GM12878 (cell line): ENCODE data around the gene TMUB1. TPM values are rescaled to one million over a fixed set of nuclear protein-coding genes. Genes with fewer than 3 reads are reported as not detected.

Experiments used
- ATAC-seq: fragments of 200-7000 bp; cut with Tn5 transposase; 3 replicates; pipeline ENCODE4 v1.9.1; 2020; ENCODE audit warnings: mild to moderate bottlenecking, moderate library complexity
- BruUV-seq: library from RNA; stranded (reverse); fragments of 400-500 nt; replicated peaks from 2 replicates; lab custom pipeline; 2021; lab: Mats Ljungman, UMichigan
- CTCF ChIA-PET: fragments of 300-600 bp; sonication (Branson Sonifier 250); formaldehyde crosslinking; extraction: SDS; loops from one replicate; lab custom pipeline; 2021; ENCODE audit warnings: inconsistent platforms; lab: Yijun Ruan, JAX
- POLR2A ChIA-PET: fragments of 350-600 bp; formaldehyde crosslinking; extraction: SDS; loops from one replicate; lab custom pipeline; 2021; ENCODE audit warnings: inconsistent platforms; lab: Charles Lee
- RAD21 ChIA-PET: fragments of 300-600 bp; sonication (Branson Sonifier 250); formaldehyde crosslinking; loops from one replicate; lab custom pipeline; 2023; ENCODE audit warnings: antibody characterized with exemption; ENCODE audit not compliant: unreplicated experiment; lab: Charles Lee
- SMC1A ChIA-PET: fragments of 300-600 bp; sonication (Branson Sonifier 250); formaldehyde crosslinking; loops from one replicate; lab custom pipeline; 2023; ENCODE audit not compliant: unreplicated experiment, uncharacterized antibody; lab: Charles Lee
- DNase-seq: peaks from one replicate; pipeline ENCODE4 v3.0.0-alpha.2; 2011; ENCODE audit warnings: low read depth, low spot score
- FAIRE-seq: peaks from 3 replicates; lab custom pipeline; 2011; peaks lifted over from hg19 to GRCh38; lab: Jason Lieb, UNC
- H2AFZ ChIP-seq: 2 replicates; pipeline ENCODE4 v1.6.0; 2011; ENCODE audit warnings: low read depth, low read length, control low read depth; ENCODE audit not compliant: control insufficient read depth
- H3K27ac ChIP-seq: 2 replicates; pipeline ENCODE4 v1.5.1; 2011; ENCODE audit warnings: control low read depth; ENCODE audit not compliant: control insufficient read depth, insufficient read depth
- H3K27me3 ChIP-seq, 2 experiments: replicated peaks in 1 of 2; 2 replicates each; pipeline versions ENCODE4 v1.6.0 to v1.6.1; 2011; ENCODE audit warnings: low read length in 1 of 2; ENCODE audit not compliant: control insufficient read depth in 2 of 2, insufficient read depth in 2 of 2
- H3K36me3 ChIP-seq, 2 experiments: 2 replicates each; pipeline ENCODE4 v1.5.1; 2011; ENCODE audit warnings: low read length in 1 of 2; ENCODE audit not compliant: control insufficient read depth in 2 of 2, insufficient read depth in 2 of 2
- H3K4me1 ChIP-seq: 2 replicates; pipeline ENCODE4 v1.6.1; 2011; ENCODE audit warnings: mild to moderate bottlenecking, low read length, moderate library complexity, mixed read lengths; ENCODE audit not compliant: control insufficient read depth, insufficient read depth
- H3K4me2 ChIP-seq: 2 replicates; pipeline ENCODE4 v1.6.0; 2011; ENCODE audit warnings: control low read depth; ENCODE audit not compliant: control insufficient read depth, insufficient read depth
- H3K4me3 ChIP-seq: fragments of 200-600 bp; sonication (generic); 2 replicates; pipeline ENCODE4 v1.5.1; 2016
- H3K79me2 ChIP-seq: 2 replicates; pipeline ENCODE4 v1.6.0; 2011; ENCODE audit warnings: low read length; ENCODE audit not compliant: control insufficient read depth, insufficient read depth
- H3K9ac ChIP-seq: 2 replicates; pipeline ENCODE4 v1.8.0; 2011; ENCODE audit warnings: low read length, control low read depth, mixed read lengths; ENCODE audit not compliant: control insufficient read depth, insufficient read depth
- H3K9me3 ChIP-seq: replicated peaks from 3 replicates; pipeline ENCODE4 v1.5.1; 2011; ENCODE audit warnings: mild to moderate bottlenecking, low read length; ENCODE audit not compliant: control insufficient read depth, insufficient read depth
- H4K20me1 ChIP-seq: 2 replicates; pipeline ENCODE4 v1.6.0; 2011; ENCODE audit not compliant: control insufficient read depth, insufficient read depth
- EGR1 ChIP-seq, 2 experiments: IDR thresholded peaks; 1 replicate in 1 of 2; 2 replicates in 1 of 2; pipeline ENCODE4 v1.6.1; 2011 to 2012; ENCODE audit warnings: low read depth in 2 of 2, low read length in 2 of 2, borderline replicate concordance in 1 of 2, mild to moderate bottlenecking in 1 of 2, moderate library complexity in 1 of 2
- RB1 ChIP-seq: fragments of 450-650 bp; formaldehyde crosslinking; IDR thresholded peaks from 2 replicates; pipeline ENCODE4 v1.6.1; 2017; ENCODE audit warnings: mild to moderate bottlenecking, borderline replicate concordance
- SRF ChIP-seq, 2 experiments: IDR thresholded peaks; 2 replicates each; pipeline ENCODE4 v1.6.1; 2011; ENCODE audit warnings: low read depth in 2 of 2, low read length in 2 of 2, mild to moderate bottlenecking in 1 of 2, moderate library complexity in 1 of 2
- TBL1XR1 ChIP-seq: IDR thresholded peaks from 2 replicates; pipeline ENCODE4 v1.6.1; 2012; ENCODE audit warnings: low read depth, low read length, improper control_type of control experiment
- WGBS: methylation state at CpG from one replicate; pipeline ENCODE4 v1.1.6; 2016; ENCODE audit warnings: low lambda C conversion rate; ENCODE audit not compliant: insufficient replicate concordance, insufficient coverage; ENCODE audit errors: missing lambda C conversion rate; 5-methylcytosine and 5-hydroxymethylcytosine counted together
- in situ Hi-C: fragments of 300-500 bp; cut with MboI; formaldehyde crosslinking; loops from 9 replicates; pipeline ENCODE4 v1.14.3; 2018; ENCODE audit warnings: mixed read lengths
- intact Hi-C: fragments of 100-400 bp; cut with micrococcal nuclease; formaldehyde crosslinking; loops from one replicate; pipeline ENCODE4 v1.14.2; 2022; ENCODE audit not compliant: unreplicated experiment
- polyA plus RNA-seq, 11 experiments: library from polyadenylated mRNA; depleted of rRNA in 4 of 11; unstranded in 6 of 11; stranded (reverse) in 5 of 11; fragments of >200 nt; fragmentation: Nextera tagmentation in 4 of 11; fragmentation: Illumina TruSeq in 1 of 11; extraction: Ambion mirVana in 4 of 11; extraction: Trizol in 1 of 11; gene quantifications; 1 replicate in 1 of 11; 2 replicates in 10 of 11; pipeline versions ENCODE4 v1.2.1 to v1.2.3, GENCODE V29; 2011 to 2016; ENCODE audit warnings: inconsistent platforms in 2 of 11, missing spikeins in 2 of 11, low read depth in 1 of 11
- total RNA-seq, 4 experiments: library from RNA; depleted of rRNA in 3 of 4; stranded (reverse); fragments of >200 nt in 3 of 4; fragmentation: Illumina TruSeq in 1 of 4; extraction: Trizol in 1 of 4; gene quantifications; 2 replicates each; pipeline versions ENCODE4 v1.2.1 to v1.2.3, GENCODE V29; 2013 to 2021

Gene TMUB1
- total and polyA plus RNA-seq, 10 of the 15 experiments (the other 5 are each of a cell fraction or from before 2014, with no cell fraction given) = 0.27 to 79.5 (median 41.3) TPM; not detected in 1

GRCh38 chr7:151115836-151116418 is 32.6 kb upstream of the TMUB1 start (continued):
- TF ChIP-seq RB1 = no peak
- no peak for TF ChIP-seq SRF (IDR thresholded peaks at IDR 0.05; ENCODE audit: low read depth in 2 of 2, low read length in 2 of 2)

- H3K9ac ChIP-seq = no peak overlapping the region
- no peak overlapping the region for H3K4me2 ChIP-seq
- intact Hi-C loops (no loop called here), in situ Hi-C loops (no loop called here)
- 16% methylated on average over 60 of the region's 114 CpGs for WGBS
- ChIA-PET RAD21 (no interaction called here), CTCF (interaction anchor here (1.0 kb wide), 1 partner anchor 9 kb away, joined by 4 read pairs; no protein-coding TSS in a partner anchor), SMC1A (no interaction called here), POLR2A (no interaction called here)
- no peak overlapping the region for H3K4me3 ChIP-seq
- BruUV-seq = no TSS peak
- FAIRE-seq (no peak), ATAC-seq (no peak), DNase-seq (no peak)
- no peaks in the 10 kb centered on the region for H3K4me1 ChIP-seq
- no peaks in the 10 kb centered on the region; the same call in none of the 2 replicates for H3K79me2 ChIP-seq
- H3K36me3 ChIP-seq = peaks cover 0 to 15% of the 10 kb centered on the region in 2 experiments; a peak in 3 of 4 replicates
- TF ChIP-seq TBL1XR1 (no peak), EGR1 (IDR thresholded peaks at IDR 0.05; ENCODE audit: borderline replicate concordance in 1 of 2, low read depth in 2 of 2, low read length in 2 of 2) (peak in 1 of 2 experiments; percentile 81; a peak in 1 of 3 replicates)
- H3K27me3 ChIP-seq = no peaks in the 10 kb centered on the region
- H3K9me3 ChIP-seq = no peaks in the 10 kb centered on the region
- no peak overlapping the region for H3K27ac ChIP-seq
- H4K20me1 ChIP-seq = no peaks in the 10 kb centered on the region; the same call in 1 of the 2 replicates
- H2AFZ ChIP-seq = no peak overlapping the region
These were observed 32.0 kb upstream of the TMUB1 start for GRCh38 chr7:151115121-151115835.
